ENCODE measurements around the gene ABCF1. TPM values are rescaled to one million over a fixed set of nuclear protein-coding genes. Genes with fewer than 3 reads are reported as not detected.

ABCF1 gene
- total RNA-seq, 4 donors from 2014 or later, result 39.3 to 57.7 (median 47.1) TPM

GRCh38 chr6:30547454-30547853 is 23.8 kb upstream of the ABCF1 start:
- WGBS, 2 donors, result 93% methylated on average over 6 of the region's 6 CpGs
- DNase-seq (ENCODE audit: low spot score in 2 of 2), result peak in 1 of 2 donors; percentile 50
- intact Hi-C loops (cut with DNase I; ENCODE audit: low total_unique reads), result loop anchor here (10.0 kb wide), 1 partner anchor 47 kb away; no protein-coding TSS in a partner anchor
- no peak overlapping the region for H3K4me3 ChIP-seq (ENCODE audit: low read depth, poor library complexity, severe bottlenecking)
- TF ChIP-seq CTCF (IDR thresholded peaks at IDR 0.05) (no peak), POLR2A (IDR thresholded peaks at IDR 0.05) (no peak)

GRCh38 chr6:30548375-30548774 is 22.9 kb upstream of the ABCF1 start:
- peak in 1 of 2 donors; percentile 29 for DNase-seq (ENCODE audit: low spot score in 2 of 2)
- H3K4me3 ChIP-seq (ENCODE audit: low read depth, poor library complexity, severe bottlenecking), result no peak overlapping the region
- no peak for TF ChIP-seq CTCF (IDR thresholded peaks at IDR 0.05)
- no peak for TF ChIP-seq POLR2A (IDR thresholded peaks at IDR 0.05)
- intact Hi-C loops (cut with DNase I; ENCODE audit: low total_unique reads), result loop anchor here (10.0 kb wide), 1 partner anchor 46 kb away; no protein-coding TSS in a partner anchor
- WGBS, 2 donors, result 72% methylated on average over 2 of the region's 2 CpGs

GRCh38 chr6:30554404-30554803 is 16.8 kb upstream of the ABCF1 start:
- 95 to 96% methylated on average over 4 of the region's 4 CpGs for WGBS, 2 donors
- no peak overlapping the region for H3K4me3 ChIP-seq (ENCODE audit: low read depth, poor library complexity, severe bottlenecking)
- DNase-seq (ENCODE audit: low spot score in 2 of 2), result no peak
- intact Hi-C loops (cut with DNase I; ENCODE audit: low total_unique reads), result no loop called here
- no peak for TF ChIP-seq POLR2A (IDR thresholded peaks at IDR 0.05)
- TF ChIP-seq CTCF (IDR thresholded peaks at IDR 0.05), result no peak

GRCh38 chr6:30554962-30555815 is 16.1 kb upstream of the ABCF1 start:
- peak; percentile 30 to 88 for DNase-seq (ENCODE audit: low spot score in 2 of 2)
- intact Hi-C loops (cut with DNase I; ENCODE audit: low total_unique reads), result no loop called here
- TF ChIP-seq CTCF (IDR thresholded peaks at IDR 0.05), result no peak
- no peak for TF ChIP-seq POLR2A (IDR thresholded peaks at IDR 0.05)
- 11 to 15% methylated on average over 24 to 27 of the region's 34 CpGs for WGBS, 2 donors
- peak overlapping the region; percentile 69 for H3K4me3 ChIP-seq (ENCODE audit: low read depth, poor library complexity, severe bottlenecking)

- TF ChIP-seq POLR2A (IDR thresholded peaks at IDR 0.05), result no peak
- TF ChIP-seq CTCF (IDR thresholded peaks at IDR 0.05), result no peak
- peak in 1 of 2 donors; percentile 56 for DNase-seq (ENCODE audit: low spot score in 2 of 2)
- 2% methylated on average over 15 of the region's 15 CpGs for WGBS, 2 donors
- intact Hi-C loops (cut with DNase I; ENCODE audit: low total_unique reads), result no loop called here
- peak overlapping the region; percentile 69 for H3K4me3 ChIP-seq (ENCODE audit: low read depth, poor library complexity, severe bottlenecking)
Observed at GRCh38 chr6:30555816-30556065, 15.5 kb upstream of the ABCF1 start.

Measured in lower leg skin (tissue), 4 donors.